K562 (cell line): ENCODE data around the gene TMEM156. TPM values are rescaled to one million over a fixed set of nuclear protein-coding genes. Genes with fewer than 3 reads are reported as not detected.

Source experiments
- ARID1B ChIP-seq: fragments of 450-650 bp; IDR thresholded peaks from 2 replicates; pipeline ENCODE4 v1.6.1; 2016; ENCODE audit warnings: antibody characterized with exemption, mild to moderate bottlenecking, inconsistent platforms
- ATF2 ChIP-seq: sonication (generic); formaldehyde crosslinking; IDR thresholded peaks from 2 replicates; pipeline ENCODE4 v1.8.1; 2022; ENCODE audit warnings: missing genetic modification reagents
- CHD2 ChIP-seq: IDR thresholded peaks from 2 replicates; pipeline ENCODE4 v1.6.1; 2011; ENCODE audit warnings: low read depth, low read length
- CTCFL ChIP-seq: IDR thresholded peaks from 2 replicates; pipeline ENCODE4 v1.6.1; 2011; ENCODE audit warnings: borderline replicate concordance, low read depth, mild to moderate bottlenecking, moderate library complexity, low read length; ENCODE audit not compliant: insufficient read depth, poor library complexity, severe bottlenecking
- ERF ChIP-seq: fragments of 450-650 bp; formaldehyde crosslinking; IDR thresholded peaks from 2 replicates; pipeline ENCODE4 v1.4.0; 2020; ENCODE audit warnings: mild to moderate bottlenecking, mixed read lengths
- GTF2B ChIP-seq: IDR thresholded peaks from 2 replicates; pipeline ENCODE4 v1.6.1; 2011; ENCODE audit not compliant: insufficient read length; ENCODE audit errors: extremely low read depth
- GTF2E2 ChIP-seq: fragments of 200-800 bp; sonication (Bioruptor generic); IDR thresholded peaks from 2 replicates; pipeline ENCODE4 v1.6.1; 2016; ENCODE audit warnings: missing genetic modification characterization, missing compliant biosample characterization
- HDAC3 ChIP-seq: fragments of 450-650 bp; IDR thresholded peaks from 2 replicates; pipeline ENCODE4 v1.6.1; 2018; ENCODE audit warnings: borderline replicate concordance, mild to moderate bottlenecking, moderate library complexity; ENCODE audit not compliant: partially characterized antibody
- HNRNPK ChIP-seq: fragments of 200-400 bp; formaldehyde crosslinking; IDR thresholded peaks from one replicate; pipeline ENCODE4 v1.6.1; 2018; ENCODE audit warnings: mild to moderate bottlenecking, low read depth, low read length; ENCODE audit not compliant: poor library complexity, severe bottlenecking
- KAT7 ChIP-seq: sonication (generic); formaldehyde crosslinking; IDR thresholded peaks from 2 replicates; pipeline ENCODE4 v1.8.0; 2022; ENCODE audit warnings: missing genetic modification reagents, mild to moderate bottlenecking, borderline replicate concordance
- MTA3 ChIP-seq: fragments of 450-650 bp; formaldehyde crosslinking; IDR thresholded peaks from 2 replicates; pipeline ENCODE4 v1.6.1; 2017; ENCODE audit warnings: mild to moderate bottlenecking, borderline replicate concordance
- NCOA4 ChIP-seq: fragments of 450-650 bp; IDR thresholded peaks from 2 replicates; pipeline ENCODE4 v1.6.1; 2018; ENCODE audit warnings: mild to moderate bottlenecking; ENCODE audit not compliant: partially characterized antibody
- NFATC3 ChIP-seq: fragments of 450-650 bp; IDR thresholded peaks from 2 replicates; pipeline ENCODE4 v1.6.1; 2017; ENCODE audit warnings: mild to moderate bottlenecking
- NR2C2 ChIP-seq, 2 experiments: fragments of 200-800 bp in 1 of 2; sonication (Bioruptor generic) in 1 of 2; sonication (generic) in 1 of 2; formaldehyde crosslinking in 1 of 2; IDR thresholded peaks; 2 replicates each; pipeline versions ENCODE4 v1.6.1 to v1.8.0; 2016 to 2022; ENCODE audit warnings: mild to moderate bottlenecking in 1 of 2, missing compliant biosample characterization in 1 of 2, missing genetic modification characterization in 1 of 2, missing genetic modification reagents in 1 of 2
- POLR2G ChIP-seq: fragments of 200-400 bp; formaldehyde crosslinking; IDR thresholded peaks from 2 replicates; pipeline ENCODE4 v1.6.1; 2017; ENCODE audit warnings: low read depth, mild to moderate bottlenecking, antibody characterized with exemption, low read length, moderate library complexity
- SMARCA4 ChIP-seq: fragments of 450-650 bp; IDR thresholded peaks from 2 replicates; pipeline ENCODE4 v1.6.1; 2016
- SMARCE1 ChIP-seq: fragments of 450-650 bp; IDR thresholded peaks from 2 replicates; pipeline ENCODE4 v1.7.1; 2016; ENCODE audit warnings: mild to moderate bottlenecking
- SNRNP70 ChIP-seq: fragments of 200-400 bp; formaldehyde crosslinking; optimal IDR thresholded peaks from 2 replicates; pipeline ENCODE3; 2017; ENCODE audit warnings: low read depth, low read length
- SP1 ChIP-seq: sonication (generic); formaldehyde crosslinking; IDR thresholded peaks from 2 replicates; pipeline ENCODE4 v1.8.1; 2022; ENCODE audit warnings: mild to moderate bottlenecking, missing genetic modification reagents
- TAF9B ChIP-seq: fragments of 450-650 bp; IDR thresholded peaks from 2 replicates; pipeline ENCODE4 v1.6.1; 2018; ENCODE audit warnings: mild to moderate bottlenecking; ENCODE audit not compliant: partially characterized antibody
- TOE1 ChIP-seq, 2 experiments: fragments of 450-650 bp in 1 of 2; sonication (generic) in 1 of 2; formaldehyde crosslinking in 1 of 2; IDR thresholded peaks; 2 replicates each; pipeline versions ENCODE4 v1.7.1 to v1.8.0; 2016 to 2022; ENCODE audit warnings: borderline replicate concordance in 2 of 2, mild to moderate bottlenecking in 2 of 2, antibody characterized with exemption in 1 of 2, inconsistent platforms in 1 of 2, low read depth in 1 of 2, missing genetic modification reagents in 1 of 2, moderate library complexity in 1 of 2
- ZKSCAN8 ChIP-seq: fragments of 200-800 bp; sonication (Bioruptor generic); IDR thresholded peaks from 2 replicates; pipeline ENCODE4 v1.6.1; 2016; ENCODE audit warnings: missing genetic modification characterization, missing compliant biosample characterization
- ZNF668 ChIP-seq: fragments of 250-450 bp; sonication (Bioruptor Pico); IDR thresholded peaks from 2 replicates; pipeline ENCODE4 v1.8.0; 2022; ENCODE audit warnings: mild to moderate bottlenecking, inconsistent platforms
- ZNF79 ChIP-seq: fragments of 250-450 bp; sonication (Bioruptor Pico); IDR thresholded peaks from 2 replicates; pipeline ENCODE4 v1.4.0; 2020; ENCODE audit warnings: low read depth, mild to moderate bottlenecking, moderate library complexity
- polyA plus RNA-seq, 8 experiments: library from polyadenylated mRNA; depleted of rRNA in 4 of 8; stranded (reverse) in 5 of 8; unstranded in 3 of 8; fragments of >200 nt; fragmentation: Nextera tagmentation in 2 of 8; fragmentation: Illumina TruSeq in 1 of 8; extraction: Ambion mirVana in 2 of 8; extraction: Trizol in 1 of 8; gene quantifications; 2 replicates each; pipeline versions ENCODE4 v1.2.1 to v1.2.3, GENCODE V29; 2011 to 2014; ENCODE audit warnings: inconsistent platforms in 1 of 8, missing spikeins in 1 of 8
- total RNA-seq, 7 experiments: library from RNA; depleted of rRNA in 6 of 7; stranded (reverse); fragments of >200 nt in 6 of 7; fragmentation: Illumina TruSeq in 2 of 7; extraction: Trizol in 2 of 7; gene quantifications; 2 replicates each; pipeline versions ENCODE4 v1.2.1 to v1.2.3, GENCODE V29; 2011 to 2021; ENCODE audit warnings: low replicate concordance in 1 of 7

The TMEM156 gene
- total and polyA plus RNA-seq, 9 of the 15 experiments (the other 6 are each of a cell fraction or from before 2014, with no cell fraction given): 3.5 to 9.6 (median 6.4) TPM

GRCh38 chr4:39044364-39044955 lies 12.3 kb upstream of the TMEM156 start (continued):
- TF ChIP-seq CTCFL: peak; percentile 27
- TF ChIP-seq NFATC3: no peak
- TF ChIP-seq TAF9B: no peak
- no peak for TF ChIP-seq HNRNPK
- TF ChIP-seq SP1 (CRISPR knock-in tag): peak; percentile 32; the same call in 1 of the 2 replicates
- 0 out of 2 replicates have a peak, but pooled peaks have one; percentile 15 for TF ChIP-seq ARID1B
- TF ChIP-seq ZKSCAN8 (CRISPR knock-in tag): no peak
- TF ChIP-seq MTA3: no peak
- no peak for TF ChIP-seq KAT7 (CRISPR knock-in tag)
- no peak for TF ChIP-seq ERF (CRISPR knock-in tag)
- TF ChIP-seq POLR2G: no peak
- peak; percentile 59; the same call in 1 of the 2 replicates for TF ChIP-seq TOE1 (IDR thresholded peaks at IDR 0.05; ENCODE audit: borderline replicate concordance)
- no peak for TF ChIP-seq TOE1 (CRISPR knock-in tag; IDR thresholded peaks at IDR 0.05; ENCODE audit: borderline replicate concordance, low read depth)
- peak; percentile 29; the same call in 1 of the 2 replicates for TF ChIP-seq SMARCA4
- TF ChIP-seq GTF2B: no peak
- no peak for TF ChIP-seq SNRNP70
- TF ChIP-seq GTF2E2 (tag): no peak
- TF ChIP-seq ZNF79 (CRISPR knock-in tag): no peak
- TF ChIP-seq NR2C2 (CRISPR knock-in tag; IDR thresholded peaks at IDR 0.05): no peak
- peak; percentile 85 for TF ChIP-seq NR2C2 (tag; IDR thresholded peaks at IDR 0.05)
- TF ChIP-seq ZNF668 (CRISPR knock-in tag): no peak
- TF ChIP-seq NCOA4: no peak
- TF ChIP-seq SMARCE1: 0 out of 2 replicates have a peak, but pooled peaks have one; percentile 34
- 0 out of 2 replicates have a peak, but pooled peaks have one; percentile 28 for TF ChIP-seq CHD2
- TF ChIP-seq HDAC3: no peak
- no peak for TF ChIP-seq ATF2
